Body of pancreas (tissue), 4 donors: Measurements from ENCODE around the gene OSBPL6.

Source experiments
- POLR2A ChIP-seq, 3 donors: fragments of 450-650 bp; IDR thresholded peaks; one replicate each; pipeline ENCODE4 v1.6.1; 2016; ENCODE audit warnings: antibody characterized with exemption in 3 of 3, mild to moderate bottlenecking in 2 of 3
- TF ChIP-seq, protein P1 (sequence below), 7 experiments: fragments of 450-650 bp in 4 of 7; fragments of 200-600 bp in 3 of 7; sonication (generic) in 3 of 7; IDR thresholded peaks; one replicate each; pipeline ENCODE4 v1.5.1; 2016 to 2019; ENCODE audit warnings: antibody characterized with exemption in 7 of 7

- TF ChIP-seq, protein P1, sequence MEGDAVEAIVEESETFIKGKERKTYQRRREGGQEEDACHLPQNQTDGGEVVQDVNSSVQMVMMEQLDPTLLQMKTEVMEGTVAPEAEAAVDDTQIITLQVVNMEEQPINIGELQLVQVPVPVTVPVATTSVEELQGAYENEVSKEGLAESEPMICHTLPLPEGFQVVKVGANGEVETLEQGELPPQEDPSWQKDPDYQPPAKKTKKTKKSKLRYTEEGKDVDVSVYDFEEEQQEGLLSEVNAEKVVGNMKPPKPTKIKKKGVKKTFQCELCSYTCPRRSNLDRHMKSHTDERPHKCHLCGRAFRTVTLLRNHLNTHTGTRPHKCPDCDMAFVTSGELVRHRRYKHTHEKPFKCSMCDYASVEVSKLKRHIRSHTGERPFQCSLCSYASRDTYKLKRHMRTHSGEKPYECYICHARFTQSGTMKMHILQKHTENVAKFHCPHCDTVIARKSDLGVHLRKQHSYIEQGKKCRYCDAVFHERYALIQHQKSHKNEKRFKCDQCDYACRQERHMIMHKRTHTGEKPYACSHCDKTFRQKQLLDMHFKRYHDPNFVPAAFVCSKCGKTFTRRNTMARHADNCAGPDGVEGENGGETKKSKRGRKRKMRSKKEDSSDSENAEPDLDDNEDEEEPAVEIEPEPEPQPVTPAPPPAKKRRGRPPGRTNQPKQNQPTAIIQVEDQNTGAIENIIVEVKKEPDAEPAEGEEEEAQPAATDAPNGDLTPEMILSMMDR (IDR thresholded peaks at IDR 0.05) = no peak
- no peak for TF ChIP-seq POLR2A (IDR thresholded peaks at IDR 0.05)
These were observed 121.2 kb downstream of the OSBPL6 start for GRCh38 chr2:178315488-178315948.
